WTC11 (cell line): ENCODE data around the gene INHA. TPM values are rescaled to one million over a fixed set of nuclear protein-coding genes. Genes with fewer than 3 reads are reported as not detected.

Source experiments
- ATAC-seq: fragments of 200-7000 bp; cut with Tn5 transposase; 2 replicates; pipeline ENCODE4 v1.10.0; 2021; ENCODE audit warnings: mild to moderate bottlenecking, moderate library complexity
- CTCF ChIA-PET: fragments of 300-600 bp; sonication (Branson Sonifier 250); formaldehyde crosslinking; loops from one replicate; lab custom pipeline; 2021; ENCODE audit warnings: antibody characterized with exemption; lab: Charles Lee
- POLR2A ChIA-PET: fragments of 350-600 bp; sonication (Branson Sonifier 250); formaldehyde crosslinking; loops from one replicate; lab custom pipeline; 2021; ENCODE audit warnings: antibody characterized with exemption; lab: Charles Lee
- DNase-seq: peaks from one replicate; pipeline ENCODE4 v3.0.0; 2021; ENCODE audit warnings: low spot score
- H3K27ac Mint-ChIP-seq: 2 replicates; pipeline ENCODE4 v1.8.0; 2021; ENCODE audit warnings: mixed read lengths
- H3K27me3 Mint-ChIP-seq: 2 replicates; pipeline ENCODE4 v1.8.0; 2021; ENCODE audit warnings: low read depth, mild to moderate bottlenecking, moderate library complexity, mixed read lengths
- H3K36me3 Mint-ChIP-seq: 2 replicates; pipeline ENCODE4 v1.8.0; 2021; ENCODE audit warnings: mixed read lengths
- H3K4me1 Mint-ChIP-seq: 2 replicates; pipeline ENCODE4 v1.8.0; 2022; ENCODE audit warnings: mixed read lengths
- H3K4me3 Mint-ChIP-seq: 2 replicates; pipeline ENCODE4 v1.8.0; 2021; ENCODE audit warnings: mild to moderate bottlenecking, moderate library complexity, mixed read lengths
- H3K9me3 Mint-ChIP-seq: 2 replicates; pipeline ENCODE4 v1.8.0; 2021; ENCODE audit warnings: mixed read lengths
- ARID4B ChIP-seq: sonication (generic); formaldehyde crosslinking; IDR thresholded peaks from 2 replicates; pipeline ENCODE4 v1.8.0; 2023; ENCODE audit warnings: missing genetic modification reagents, mild to moderate bottlenecking, borderline replicate concordance
- CBFB ChIP-seq: sonication (generic); formaldehyde crosslinking; IDR thresholded peaks from 2 replicates; pipeline ENCODE4 v1.8.1; 2022; ENCODE audit warnings: mild to moderate bottlenecking, low read depth, missing genetic modification reagents
- CREB1 ChIP-seq: sonication (generic); formaldehyde crosslinking; IDR thresholded peaks from 2 replicates; pipeline ENCODE4 v1.8.0; 2023; ENCODE audit warnings: mild to moderate bottlenecking, missing genetic modification reagents
- E2F5 ChIP-seq: sonication (generic); formaldehyde crosslinking; IDR thresholded peaks from 2 replicates; pipeline ENCODE4 v1.8.1; 2022; ENCODE audit warnings: mild to moderate bottlenecking, moderate library complexity, missing genetic modification reagents
- HMGA2 ChIP-seq: fragments of 250-450 bp; sonication (Bioruptor Pico); IDR thresholded peaks from 2 replicates; pipeline ENCODE4 v1.4.0; 2021; ENCODE audit warnings: mild to moderate bottlenecking, moderate library complexity
- KAT7 ChIP-seq: sonication (generic); formaldehyde crosslinking; IDR thresholded peaks from 2 replicates; pipeline ENCODE4 v1.8.1; 2023; ENCODE audit warnings: missing genetic modification reagents, mild to moderate bottlenecking, borderline replicate concordance
- MLX ChIP-seq: sonication (generic); formaldehyde crosslinking; IDR thresholded peaks from 2 replicates; pipeline ENCODE4 v1.8.1; 2023; ENCODE audit warnings: mild to moderate bottlenecking, missing genetic modification reagents, moderate library complexity
- NR2C2 ChIP-seq: sonication (generic); formaldehyde crosslinking; IDR thresholded peaks from 2 replicates; pipeline ENCODE4 v1.8.0; 2022; ENCODE audit warnings: mild to moderate bottlenecking, missing genetic modification reagents
- SMAD3 ChIP-seq: sonication (generic); formaldehyde crosslinking; IDR thresholded peaks from 2 replicates; pipeline ENCODE4 v1.8.0; 2022; ENCODE audit warnings: missing genetic modification reagents, mild to moderate bottlenecking, borderline replicate concordance
- SMAD4 ChIP-seq: sonication (generic); formaldehyde crosslinking; IDR thresholded peaks from 2 replicates; pipeline ENCODE4 v1.8.0; 2022; ENCODE audit warnings: mild to moderate bottlenecking, missing genetic modification reagents
- TEAD4 ChIP-seq: sonication (generic); formaldehyde crosslinking; IDR thresholded peaks from 2 replicates; pipeline ENCODE4 v1.8.0; 2022; ENCODE audit warnings: mild to moderate bottlenecking, missing genetic modification reagents
- TP53 ChIP-seq: sonication (generic); formaldehyde crosslinking; IDR thresholded peaks from 2 replicates; pipeline ENCODE4 v1.8.1; 2023; ENCODE audit warnings: mild to moderate bottlenecking, missing genetic modification reagents
- USF2 ChIP-seq: sonication (generic); formaldehyde crosslinking; IDR thresholded peaks from 2 replicates; pipeline ENCODE4 v1.8.1; 2023; ENCODE audit warnings: mild to moderate bottlenecking, missing genetic modification reagents, moderate library complexity
- ZNF219 ChIP-seq: sonication (generic); formaldehyde crosslinking; IDR thresholded peaks from 2 replicates; pipeline ENCODE4 v1.8.0; 2023; ENCODE audit warnings: missing genetic modification reagents, mild to moderate bottlenecking, borderline replicate concordance
- ZNF396 ChIP-seq: fragments of 250-450 bp; sonication (Bioruptor Pico); IDR thresholded peaks from 2 replicates; pipeline ENCODE4 v1.8.0; 2021; ENCODE audit warnings: mild to moderate bottlenecking, moderate library complexity, borderline replicate concordance
- ZNF532 ChIP-seq: fragments of 250-450 bp; sonication (Bioruptor Pico); IDR thresholded peaks from 2 replicates; pipeline ENCODE4 v1.9.0; 2021; ENCODE audit warnings: mild to moderate bottlenecking, borderline replicate concordance
- total RNA-seq: library from RNA; stranded (reverse); gene quantifications from 3 replicates; pipeline ENCODE4 v1.2.3, GENCODE V29; 2021

The INHA gene
- total RNA-seq, 1 experiment from 2014 or later: 1.4 TPM

GRCh38 chr2:219612577-219613286, 40.6 kb downstream of the INHA start:
- TF ChIP-seq ZNF219 (CRISPR knock-in tag): no peak
- TF ChIP-seq E2F5 (CRISPR knock-in tag): no peak
- TF ChIP-seq KAT7 (CRISPR knock-in tag): no peak
- TF ChIP-seq SMAD3 (CRISPR knock-in tag): no peak
- no peak for TF ChIP-seq ARID4B (CRISPR knock-in tag)
- TF ChIP-seq CREB1 (CRISPR knock-in tag): no peak
- H3K9me3 Mint-ChIP-seq: no peaks in the 10 kb centered on the region
- CTCF ChIA-PET: interaction anchor here (1.1 kb wide), 1 partner anchor 53 kb away, joined by 3 read pairs; no protein-coding TSS in a partner anchor
- ATAC-seq (no peak), DNase-seq (no peak)
- POLR2A ChIA-PET: no interaction called here
- H3K4me3 Mint-ChIP-seq: no peak overlapping the region
- H3K36me3 Mint-ChIP-seq: peaks cover 12% of the 10 kb centered on the region
- H3K27me3 Mint-ChIP-seq: no peaks in the 10 kb centered on the region
- H3K27ac Mint-ChIP-seq: peak overlapping the region; percentile 89; the same call in 1 of the 2 replicates
- H3K4me1 Mint-ChIP-seq: no peaks in the 10 kb centered on the region

GRCh38 chr2:219613461-219614070, 41.5 kb downstream of the INHA start:
- ATAC-seq: no peak
- Mint-ChIP-seq H3K4me3 (no peak overlapping the region), H3K27ac (no peak overlapping the region), H3K9me3 (no peaks in the 10 kb centered on the region), H3K36me3 (peaks cover 12% of the 10 kb centered on the region)
- POLR2A ChIA-PET: no interaction called here
- TF ChIP-seq TEAD4 (CRISPR knock-in tag) (no peak), USF2 (CRISPR knock-in tag) (no peak), HMGA2 (CRISPR knock-in tag) (no peak), CBFB (CRISPR knock-in tag) (no peak), NR2C2 (CRISPR knock-in tag) (no peak), TP53 (CRISPR knock-in tag) (no peak), ZNF396 (CRISPR knock-in tag) (no peak)
- TF ChIP-seq, all 79 proteins: peak for 0
- Mint-ChIP-seq H3K27me3 (no peaks in the 10 kb centered on the region), H3K4me1 (no peaks in the 10 kb centered on the region)
- no peak for DNase-seq
- CTCF ChIA-PET: interaction anchor here (0.6 to 2.0 kb wide), 4 partner anchors 29 to 156 kb away, joined by 3 to 7 read pairs (median 4); no protein-coding TSS in a partner anchor

- Mint-ChIP-seq H3K27me3 (no peaks in the 10 kb centered on the region), H3K9me3 (no peaks in the 10 kb centered on the region), H3K36me3 (peaks cover 11% of the 10 kb centered on the region), H3K27ac (peak overlapping the region; percentile 9; the same call in 1 of the 2 replicates), H3K4me3 (no peak overlapping the region), H3K4me1 (no peaks in the 10 kb centered on the region)
- ChIA-PET POLR2A (no interaction called here), CTCF (interaction anchor here (0.6 to 2.0 kb wide), 2 partner anchors 28 to 157 kb away, joined by 3 to 7 read pairs; no protein-coding TSS in a partner anchor)
- ATAC-seq: no peak
- no peak for DNase-seq
- TF ChIP-seq SMAD4 (no peak), ZNF532 (no peak), MLX (no peak), USF2 (CRISPR knock-in tag) (no peak)
Observed at GRCh38 chr2:219614076-219614860, 42.2 kb downstream of the INHA start.
